ENCODE results near the gene CFDP1.

DNA sequence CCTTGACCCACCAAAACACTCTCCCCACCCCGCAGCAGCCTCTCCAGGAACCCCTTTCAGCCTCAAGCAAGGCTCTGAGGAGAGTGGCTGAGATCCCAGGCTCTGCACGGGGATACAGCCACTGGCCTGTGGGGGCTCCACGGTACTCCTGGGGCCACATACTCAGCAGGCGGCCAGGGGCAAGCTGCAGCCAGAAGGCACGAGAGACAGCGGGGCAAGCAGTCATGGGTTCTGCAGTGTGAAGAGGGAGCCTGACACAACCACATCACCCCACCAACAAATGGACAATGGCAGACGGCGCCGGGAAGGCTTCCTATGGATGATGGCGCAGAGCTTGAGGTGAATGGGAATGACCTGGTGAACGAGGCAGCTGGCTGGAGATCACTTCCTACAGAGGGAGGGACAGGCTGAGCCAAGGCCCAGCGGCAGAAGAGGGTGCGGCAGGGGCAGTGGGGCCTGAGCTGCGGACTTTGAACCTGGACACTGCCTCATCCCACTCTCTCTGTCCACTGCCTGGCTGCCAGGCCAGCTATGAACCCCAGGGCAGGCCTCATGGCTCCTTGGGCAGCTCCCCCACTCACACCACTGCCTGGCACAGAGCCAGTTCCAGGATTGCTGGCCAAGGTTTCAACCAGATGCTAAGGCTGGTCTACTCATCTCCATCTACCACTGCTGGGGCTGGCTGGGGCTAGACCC lies 171.1 kb downstream of the CFDP1 start:
- TF ChIP-seq CTCF (IDR thresholded peaks at IDR 0.05; ENCODE audit: low read depth, low read length, poor library complexity, severe bottlenecking) (no peak), EZH2phosphoT487 (IDR thresholded peaks at IDR 0.05; ENCODE audit: borderline replicate concordance, low read length) (no peak)

Data from DOHH2 (cell line).